Transverse colon (tissue), 4 donors: ENCODE data around the gene RAB11FIP5.

Experiments used
- EP300 ChIP-seq: sonication (generic); formaldehyde crosslinking; IDR thresholded peaks from one replicate; pipeline ENCODE4 v1.6.1; 2017; ENCODE audit warnings: antibody characterized with exemption, low read depth
- POLR2A ChIP-seq: fragments of 450-650 bp; IDR thresholded peaks from one replicate; pipeline ENCODE4 v1.6.1; 2016; ENCODE audit warnings: antibody characterized with exemption, mild to moderate bottlenecking, moderate library complexity
- POLR2AphosphoS5 ChIP-seq, 3 donors: sonication (generic); formaldehyde crosslinking; IDR thresholded peaks; one replicate each; pipeline ENCODE4 v1.6.1; 2016; ENCODE audit warnings: antibody characterized with exemption in 3 of 3
- TF ChIP-seq, protein P1 (sequence below), 5 experiments: fragments of 200-600 bp in 3 of 5; fragments of 450-650 bp in 2 of 5; sonication (generic) in 3 of 5; IDR thresholded peaks; 1 replicate in 2 of 5; 2 replicates in 3 of 5; pipeline ENCODE4 v1.5.1; 2016 to 2017; ENCODE audit warnings: antibody characterized with exemption in 5 of 5, inconsistent platforms in 3 of 5, mild to moderate bottlenecking in 2 of 5, moderate library complexity in 1 of 5

- TF ChIP-seq, protein P1, sequence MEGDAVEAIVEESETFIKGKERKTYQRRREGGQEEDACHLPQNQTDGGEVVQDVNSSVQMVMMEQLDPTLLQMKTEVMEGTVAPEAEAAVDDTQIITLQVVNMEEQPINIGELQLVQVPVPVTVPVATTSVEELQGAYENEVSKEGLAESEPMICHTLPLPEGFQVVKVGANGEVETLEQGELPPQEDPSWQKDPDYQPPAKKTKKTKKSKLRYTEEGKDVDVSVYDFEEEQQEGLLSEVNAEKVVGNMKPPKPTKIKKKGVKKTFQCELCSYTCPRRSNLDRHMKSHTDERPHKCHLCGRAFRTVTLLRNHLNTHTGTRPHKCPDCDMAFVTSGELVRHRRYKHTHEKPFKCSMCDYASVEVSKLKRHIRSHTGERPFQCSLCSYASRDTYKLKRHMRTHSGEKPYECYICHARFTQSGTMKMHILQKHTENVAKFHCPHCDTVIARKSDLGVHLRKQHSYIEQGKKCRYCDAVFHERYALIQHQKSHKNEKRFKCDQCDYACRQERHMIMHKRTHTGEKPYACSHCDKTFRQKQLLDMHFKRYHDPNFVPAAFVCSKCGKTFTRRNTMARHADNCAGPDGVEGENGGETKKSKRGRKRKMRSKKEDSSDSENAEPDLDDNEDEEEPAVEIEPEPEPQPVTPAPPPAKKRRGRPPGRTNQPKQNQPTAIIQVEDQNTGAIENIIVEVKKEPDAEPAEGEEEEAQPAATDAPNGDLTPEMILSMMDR (IDR thresholded peaks at IDR 0.05): no peak
- TF ChIP-seq POLR2A: no peak
- TF ChIP-seq EP300: no peak
- no peak for TF ChIP-seq POLR2AphosphoS5 (IDR thresholded peaks at IDR 0.05)
These were observed 89.3 kb downstream of the RAB11FIP5 start for GRCh38 chr2:73023497-73023896.
